22Rv1 (cell line): Measurements from ENCODE around the gene PPP2R5C.
"Not testable (repeated sequence)": the region's sequence is repeated elsewhere in the genome, so short reads cannot be mapped to it uniquely, and the experiment has no call there.

Experiments used
- ZFX ChIP-seq: fragments of 450-650 bp; IDR thresholded peaks from 2 replicates; pipeline ENCODE4 v1.6.1; 2017; ENCODE audit warnings: antibody characterized with exemption, borderline replicate concordance
- TF ChIP-seq, protein P1 (sequence below): fragments of 450-650 bp; IDR thresholded peaks from 2 replicates; pipeline ENCODE4 v1.5.1; 2017; ENCODE audit warnings: mild to moderate bottlenecking

DNA sequence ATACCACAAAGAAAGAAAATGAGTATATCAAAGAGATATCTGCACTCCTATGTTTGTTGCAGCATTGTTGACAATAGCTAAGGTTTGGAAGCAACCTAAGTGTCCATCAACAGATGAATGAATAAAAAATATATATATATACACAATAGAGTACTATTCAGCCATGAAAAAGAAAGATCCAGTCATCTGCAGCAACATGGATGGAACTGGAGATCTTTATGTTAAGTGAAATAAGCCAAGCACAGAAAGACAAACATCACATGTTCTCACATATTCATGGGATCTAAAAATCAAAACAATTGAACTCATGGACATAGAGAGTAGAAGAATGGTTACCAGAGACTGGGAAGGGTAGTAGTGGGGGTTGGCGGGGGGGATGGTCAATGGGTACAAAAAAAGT, 42.9 kb downstream of the PPP2R5C start:
- TF ChIP-seq, protein P1, sequence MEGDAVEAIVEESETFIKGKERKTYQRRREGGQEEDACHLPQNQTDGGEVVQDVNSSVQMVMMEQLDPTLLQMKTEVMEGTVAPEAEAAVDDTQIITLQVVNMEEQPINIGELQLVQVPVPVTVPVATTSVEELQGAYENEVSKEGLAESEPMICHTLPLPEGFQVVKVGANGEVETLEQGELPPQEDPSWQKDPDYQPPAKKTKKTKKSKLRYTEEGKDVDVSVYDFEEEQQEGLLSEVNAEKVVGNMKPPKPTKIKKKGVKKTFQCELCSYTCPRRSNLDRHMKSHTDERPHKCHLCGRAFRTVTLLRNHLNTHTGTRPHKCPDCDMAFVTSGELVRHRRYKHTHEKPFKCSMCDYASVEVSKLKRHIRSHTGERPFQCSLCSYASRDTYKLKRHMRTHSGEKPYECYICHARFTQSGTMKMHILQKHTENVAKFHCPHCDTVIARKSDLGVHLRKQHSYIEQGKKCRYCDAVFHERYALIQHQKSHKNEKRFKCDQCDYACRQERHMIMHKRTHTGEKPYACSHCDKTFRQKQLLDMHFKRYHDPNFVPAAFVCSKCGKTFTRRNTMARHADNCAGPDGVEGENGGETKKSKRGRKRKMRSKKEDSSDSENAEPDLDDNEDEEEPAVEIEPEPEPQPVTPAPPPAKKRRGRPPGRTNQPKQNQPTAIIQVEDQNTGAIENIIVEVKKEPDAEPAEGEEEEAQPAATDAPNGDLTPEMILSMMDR = not testable (repeated sequence)
- not testable (repeated sequence) for TF ChIP-seq ZFX
